Left forelimb (tissue), 1 donor: ENCODE results near the gene PSD.

Source experiments
- DNase-seq: peaks from one replicate; pipeline ENCODE4 v3.0.0-alpha.2; 2018; ENCODE audit warnings: low spot score

The PSD gene

DNA sequence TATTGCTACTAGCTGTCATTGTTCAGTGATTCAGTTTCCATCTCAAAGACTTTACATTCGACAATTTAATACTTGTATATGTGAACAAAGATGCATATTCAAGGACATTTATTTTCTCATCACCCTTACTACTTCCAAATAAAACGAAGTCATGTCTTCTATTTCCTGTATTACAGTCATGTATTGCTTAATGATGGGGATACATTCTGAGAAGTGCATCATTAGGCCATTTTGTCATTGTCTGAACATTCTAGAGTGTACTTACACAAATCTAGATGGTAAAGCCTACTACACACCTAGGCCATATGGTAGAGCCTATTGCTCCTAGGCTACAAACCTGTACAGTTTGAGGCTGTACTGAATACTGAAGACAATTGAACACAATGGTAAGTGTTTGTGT is 26.3 kb upstream of the PSD start:
- no peak for DNase-seq

DNA sequence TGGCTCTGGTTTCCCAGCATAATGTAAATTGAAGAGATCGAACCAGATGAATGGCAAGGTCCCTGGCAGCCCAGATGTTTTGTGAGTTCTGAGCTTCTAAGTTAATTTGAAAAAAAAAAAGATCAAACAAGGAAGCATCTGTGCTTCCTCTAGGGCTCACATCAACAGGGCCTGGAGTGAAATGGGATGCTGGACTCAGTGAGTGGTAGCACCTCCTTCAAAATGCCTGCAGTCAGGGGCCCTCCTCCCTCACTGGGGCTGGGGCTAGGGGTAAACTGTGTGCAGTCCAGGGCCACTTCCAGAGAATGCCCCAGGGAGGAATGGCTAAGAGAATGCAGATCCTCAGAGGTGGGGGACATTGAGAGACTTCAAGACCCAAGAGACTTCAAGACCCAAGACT is 19.8 kb upstream of the PSD start:
- no peak for DNase-seq

DNA sequence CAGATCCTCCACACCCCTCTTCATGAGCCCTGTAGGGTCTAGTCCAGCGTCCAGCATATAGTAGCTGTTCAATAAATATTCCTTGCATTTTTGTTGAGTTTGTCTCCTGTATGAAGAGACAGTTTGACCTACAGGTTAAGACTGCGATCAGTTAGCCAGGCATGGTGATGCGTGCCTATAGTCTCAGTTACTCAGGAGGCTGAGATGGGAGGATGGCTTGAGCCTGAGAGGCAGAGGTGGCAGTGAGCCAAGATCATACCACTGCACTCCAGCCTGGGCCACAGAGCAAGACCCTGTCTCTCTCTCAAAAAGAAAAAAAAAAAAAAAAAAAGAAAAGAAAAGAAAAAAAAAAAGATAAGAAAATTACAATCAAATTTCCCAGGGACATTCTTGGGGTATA is 18.9 kb upstream of the PSD start:
- no peak for DNase-seq

DNA sequence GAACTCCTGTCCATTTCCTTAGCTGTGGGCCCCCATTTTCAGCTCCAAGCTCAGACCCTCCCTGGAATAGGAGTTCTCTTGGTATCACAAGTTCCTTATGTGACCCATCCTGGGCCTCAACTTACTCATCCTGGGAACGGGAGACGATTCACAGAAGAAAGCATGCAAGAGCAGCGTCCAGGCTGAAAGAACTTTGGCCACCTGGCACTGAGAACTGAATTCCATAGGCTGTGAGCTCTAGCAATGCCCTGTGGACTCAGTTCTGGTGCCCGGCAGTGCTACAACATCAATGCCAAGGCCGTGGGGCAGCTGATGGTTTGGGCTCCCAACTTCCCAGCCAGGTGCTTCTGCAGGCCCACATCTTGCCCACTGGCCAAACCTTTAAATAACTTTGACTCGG is 17.7 kb upstream of the PSD start:
- DNase-seq, result no peak

DNA sequence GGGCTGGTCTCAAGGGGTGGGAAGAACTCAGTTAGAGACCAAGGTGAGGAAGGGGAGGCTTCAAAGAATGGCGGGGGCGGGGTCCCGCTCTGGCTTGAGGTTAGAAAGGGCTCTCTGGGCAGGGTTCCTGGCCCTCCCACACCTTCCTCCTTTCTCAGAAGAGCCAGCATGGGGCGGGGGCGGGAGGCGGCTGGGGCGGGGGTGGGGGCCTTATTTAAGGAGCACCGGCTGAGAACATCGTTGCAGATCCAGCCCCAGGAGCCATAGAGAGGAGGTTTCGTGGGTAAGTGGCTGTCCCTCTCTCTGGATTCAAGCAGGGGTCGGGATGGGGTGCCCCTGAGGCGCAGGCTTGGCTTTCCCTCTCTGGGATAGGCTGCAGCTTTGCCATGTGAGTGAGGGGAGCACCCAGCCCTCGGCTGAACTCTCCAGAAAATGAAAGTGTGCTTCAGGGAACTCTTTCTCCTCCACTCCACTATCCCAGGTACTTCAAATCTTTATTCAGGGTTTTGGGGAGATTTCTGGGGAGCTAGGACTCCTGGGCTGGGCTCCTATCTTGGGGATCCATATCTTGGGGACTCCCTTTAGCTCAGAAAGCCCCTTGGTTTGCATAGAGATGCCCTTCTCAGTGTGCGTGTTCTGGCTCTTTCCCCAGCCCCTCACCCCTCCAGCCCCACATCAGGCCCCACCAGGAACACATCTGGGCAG is 17.1 kb upstream of the PSD start:
- DNase-seq, result no peak

DNA sequence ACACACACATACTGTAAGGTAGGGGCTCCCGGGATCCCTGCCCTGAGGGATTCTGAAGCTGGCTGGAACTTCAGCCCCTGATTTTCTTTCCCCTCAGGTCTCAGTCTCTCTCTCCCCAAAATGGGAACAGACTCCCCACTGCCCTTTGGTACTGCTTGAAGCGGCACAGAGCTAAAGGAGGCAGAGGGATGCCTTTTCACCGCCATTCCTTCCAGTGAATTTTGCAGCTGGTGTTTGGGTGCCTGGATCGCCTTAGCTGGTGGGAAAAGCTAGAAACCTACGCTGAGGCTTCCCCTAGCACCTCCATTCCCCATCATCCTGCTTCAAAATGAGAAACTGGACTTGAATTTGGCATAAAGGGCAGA is 16.5 kb upstream of the PSD start:
- no peak for DNase-seq

DNA sequence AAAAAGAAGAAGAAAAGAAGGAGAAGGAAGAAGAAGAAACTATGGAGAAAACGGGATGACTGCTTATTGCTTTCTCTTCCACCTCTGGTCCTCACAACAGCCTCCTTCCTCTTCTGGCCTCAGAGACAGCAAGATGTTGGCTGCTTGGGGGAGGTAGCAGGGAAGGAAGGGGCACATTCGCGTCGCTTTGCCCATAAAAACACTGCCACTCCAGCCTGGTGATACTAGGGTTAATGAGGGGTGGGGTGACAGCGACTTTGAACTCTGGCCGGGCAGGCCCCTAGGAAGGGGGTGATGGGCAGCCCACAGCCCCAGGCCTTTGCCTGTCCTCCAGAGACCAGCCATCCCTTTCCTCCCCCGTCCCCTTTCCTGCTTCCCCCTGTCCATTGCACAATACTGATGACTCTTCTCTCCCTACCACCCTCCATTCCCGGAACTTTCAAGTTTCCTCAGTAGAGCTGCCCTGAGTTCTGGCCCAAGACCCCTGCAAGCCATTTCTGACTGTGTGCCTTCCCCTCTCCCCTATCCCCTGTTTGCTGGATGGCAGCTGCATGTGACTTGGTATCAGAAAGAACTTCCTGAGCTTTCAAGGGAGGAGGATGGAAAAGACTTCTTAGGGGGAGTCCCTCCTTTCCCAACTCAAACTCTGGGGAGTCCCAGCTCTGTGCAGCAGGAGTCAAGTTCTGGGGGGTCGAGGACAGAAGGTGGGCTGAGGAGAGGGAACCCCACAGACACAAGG is 16.0 kb upstream of the PSD start:
- DNase-seq, result no peak

DNA sequence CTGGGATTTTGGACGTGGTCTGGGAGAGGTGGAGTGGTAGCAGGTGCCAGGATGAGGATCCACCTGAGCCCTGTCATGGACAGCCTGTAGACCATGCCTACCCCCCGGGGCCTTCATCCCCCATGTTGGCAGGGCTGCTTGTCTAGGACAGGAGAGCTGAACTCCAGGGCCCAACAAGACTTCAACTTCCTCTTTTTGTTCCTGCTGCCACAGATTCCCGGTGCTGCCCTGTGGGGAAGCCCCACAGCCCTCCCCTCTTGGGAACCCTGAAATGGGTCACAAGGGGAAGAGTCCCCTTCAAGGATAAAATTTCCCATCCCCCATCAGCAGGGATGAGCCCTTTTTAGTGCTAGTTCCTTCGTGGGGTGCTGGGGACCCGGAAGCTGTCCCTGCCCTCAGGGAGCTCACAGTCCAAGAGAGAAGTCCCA is 15.0 kb upstream of the PSD start:
- no peak for DNase-seq

DNA sequence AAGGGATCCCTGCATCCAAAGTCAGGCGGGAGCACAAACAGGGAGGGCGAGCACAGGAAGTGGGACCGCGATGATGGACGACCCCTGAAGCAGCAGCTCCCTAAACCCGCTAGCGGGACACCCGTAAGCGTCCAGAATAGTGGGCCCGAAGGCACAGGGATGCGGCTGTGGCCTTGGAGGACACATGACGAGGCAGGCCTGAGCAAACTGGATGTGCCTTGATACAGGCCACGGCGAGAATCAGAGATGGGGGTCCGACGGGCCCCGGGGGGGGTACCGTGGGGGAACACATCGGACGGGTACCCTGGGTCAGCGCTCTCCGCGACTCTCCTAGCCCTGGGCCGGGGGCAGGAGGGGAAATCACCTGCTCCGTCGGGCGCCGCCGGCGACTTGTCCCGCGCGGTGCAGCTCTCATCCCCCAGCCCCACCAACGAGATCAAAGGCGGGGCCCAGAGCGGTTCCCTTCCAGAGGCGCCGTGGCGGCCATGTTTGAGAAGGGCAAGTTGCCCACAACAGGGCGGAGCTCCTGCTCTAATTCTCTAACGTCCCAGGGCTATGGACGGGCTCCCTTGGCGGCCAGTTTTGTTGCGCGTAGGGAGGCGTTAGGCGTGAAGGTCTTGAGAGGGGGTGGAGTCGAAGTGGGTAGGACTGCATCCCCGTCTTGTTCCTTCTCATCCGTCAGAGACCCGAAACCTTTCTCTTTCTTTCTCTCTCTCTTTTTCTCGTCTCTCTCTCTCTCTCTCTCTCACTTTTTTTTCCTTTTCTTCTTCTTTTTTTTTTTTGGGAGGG is 13.8 kb upstream of the PSD start, which contains the start of gene CUEDC2:
TSS of gene CUEDC2 (minus strand) at position 413 of the 789 bp plus-strand sequence. CDS start 7,386 bp downstream, outside the sequence.
- peak; percentile 98 for DNase-seq

DNA sequence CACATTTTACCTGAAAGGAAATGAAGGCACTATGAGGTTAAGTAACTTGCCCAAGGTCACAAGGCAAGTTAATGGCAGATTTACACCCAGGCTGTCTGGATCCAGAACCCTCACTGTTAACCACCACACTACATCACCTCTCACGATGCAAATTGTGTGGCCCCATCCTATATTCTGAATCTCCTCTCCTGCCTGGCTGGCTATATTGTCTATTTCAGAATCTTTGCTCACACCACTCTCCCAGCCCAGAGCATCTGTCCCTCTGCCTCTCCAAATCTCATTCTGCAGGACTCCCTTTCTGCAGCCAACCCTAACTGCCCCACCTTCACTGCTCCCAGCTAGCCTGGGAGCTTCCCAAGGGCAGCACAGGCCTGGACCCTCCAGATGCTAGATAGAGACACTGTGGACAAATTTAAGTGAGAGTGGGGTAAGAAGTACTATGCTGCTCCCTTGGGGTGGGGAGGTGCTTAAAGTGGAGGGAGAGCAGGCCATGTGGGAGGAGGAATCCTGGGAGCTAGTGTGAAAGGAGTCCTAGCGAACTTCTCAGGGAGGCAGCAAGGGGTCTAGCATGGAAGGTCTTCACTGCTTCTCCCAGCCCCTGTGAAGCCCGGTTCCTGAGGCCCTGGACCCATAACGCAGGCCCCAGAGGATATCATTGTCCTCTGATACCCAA is 13.0 kb upstream of the PSD start:
- no peak for DNase-seq

DNA sequence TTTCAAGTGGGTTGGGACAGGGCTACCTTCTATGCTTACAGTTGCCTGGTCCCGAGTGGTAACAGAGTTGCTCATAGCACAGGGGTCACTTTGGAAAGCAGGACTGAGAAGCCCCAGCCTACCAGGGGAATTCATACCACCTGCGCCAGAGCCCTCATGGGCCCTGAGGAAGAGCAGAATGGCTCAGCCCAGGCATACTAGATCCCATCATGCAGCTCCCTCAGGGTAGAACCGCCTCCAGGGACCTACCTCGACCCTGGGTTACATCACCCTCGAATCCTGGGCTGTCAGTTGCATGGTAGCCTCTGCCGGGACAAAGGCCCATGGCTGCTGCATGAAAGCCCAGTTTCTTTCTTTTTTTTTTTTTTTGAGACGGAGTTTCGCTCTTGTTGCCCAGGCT is 10.9 kb upstream of the PSD start:
- no peak for DNase-seq

DNA sequence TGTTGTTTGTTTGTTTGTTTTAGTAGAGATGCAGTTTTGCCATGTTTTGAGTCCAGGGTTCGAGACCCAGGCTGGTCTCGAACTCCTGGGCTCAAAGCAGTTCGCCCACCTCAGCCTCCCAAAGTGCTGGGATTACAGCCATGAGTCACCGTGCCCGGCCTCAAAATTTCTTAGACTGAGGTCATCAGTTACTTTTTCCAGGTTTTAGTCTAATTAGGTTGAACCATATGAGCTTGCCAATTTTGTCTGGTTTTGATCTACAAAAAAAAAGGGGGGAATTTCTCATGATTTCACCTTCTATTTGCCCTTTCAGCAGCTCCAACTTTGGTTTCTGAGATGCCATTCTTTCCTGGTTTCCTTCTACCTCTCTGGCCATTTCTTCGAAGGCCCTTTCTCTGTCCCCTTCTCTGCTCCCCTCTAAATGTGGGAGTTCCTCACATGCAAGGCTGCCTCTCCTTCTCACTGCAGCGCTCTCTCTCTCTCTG is 8.3 kb upstream of the PSD start:
- no peak for DNase-seq

DNA sequence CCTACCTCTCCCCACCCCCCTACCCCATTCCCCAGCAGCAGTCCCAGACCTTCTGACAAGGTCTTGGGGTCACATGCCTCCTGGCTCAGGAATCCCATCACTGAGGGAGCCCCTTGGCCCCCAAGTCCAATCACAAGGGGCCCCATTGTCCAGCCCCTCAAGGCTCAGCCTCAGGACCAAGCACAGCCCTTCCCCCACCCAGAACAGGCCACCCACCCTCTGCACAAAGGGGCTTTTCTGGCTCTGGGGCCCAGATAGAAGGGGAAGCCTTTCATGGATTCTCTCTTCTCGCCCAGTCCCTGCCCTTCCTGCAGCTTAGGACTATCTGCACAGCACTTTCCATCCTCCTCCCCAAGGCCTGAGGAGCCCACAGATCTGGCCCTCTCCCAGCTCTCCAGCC is 6.9 kb upstream of the PSD start:
- DNase-seq, result no peak

DNA sequence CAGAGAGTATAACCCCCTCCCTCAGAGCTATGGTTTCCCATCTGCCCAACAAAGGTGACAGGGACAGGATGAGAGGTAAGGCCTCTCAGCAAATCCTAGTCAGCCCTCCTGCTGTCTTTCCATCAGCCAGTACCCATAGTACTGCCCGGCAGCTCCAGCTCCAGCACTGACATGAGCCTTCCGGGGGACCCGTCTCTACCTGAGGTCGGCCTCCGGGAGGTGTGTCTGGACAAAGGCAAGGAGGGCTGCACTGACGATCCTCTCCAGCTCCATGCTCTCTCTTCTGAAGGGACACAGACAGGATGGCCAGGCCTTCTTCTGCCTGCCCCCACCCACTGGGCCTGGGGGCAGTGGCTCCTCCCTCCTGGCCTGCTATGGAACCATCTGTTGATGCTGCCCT is 6.3 kb upstream of the PSD start:
- DNase-seq, result no peak

DNA sequence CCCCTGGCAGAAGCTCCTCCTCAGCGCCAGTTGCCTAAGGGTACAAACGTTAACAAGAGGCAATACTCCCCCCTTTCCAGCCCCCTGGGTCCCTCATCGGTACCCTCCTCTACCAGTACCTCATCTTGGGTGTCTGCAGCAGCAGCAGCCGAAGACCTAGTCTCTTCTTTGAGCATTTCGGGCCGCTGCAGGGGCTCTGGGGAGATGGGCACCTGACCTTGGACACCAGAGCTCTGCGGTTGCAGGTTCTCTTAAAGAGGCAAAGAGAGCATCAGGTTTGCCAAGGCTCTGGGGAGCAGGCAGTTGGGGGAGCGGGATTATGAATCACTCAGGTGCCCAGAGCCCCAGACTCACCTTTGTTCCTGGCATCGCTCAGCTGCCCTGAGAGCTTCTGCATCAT is 5.6 kb upstream of the PSD start:
- DNase-seq, result no peak

DNA sequence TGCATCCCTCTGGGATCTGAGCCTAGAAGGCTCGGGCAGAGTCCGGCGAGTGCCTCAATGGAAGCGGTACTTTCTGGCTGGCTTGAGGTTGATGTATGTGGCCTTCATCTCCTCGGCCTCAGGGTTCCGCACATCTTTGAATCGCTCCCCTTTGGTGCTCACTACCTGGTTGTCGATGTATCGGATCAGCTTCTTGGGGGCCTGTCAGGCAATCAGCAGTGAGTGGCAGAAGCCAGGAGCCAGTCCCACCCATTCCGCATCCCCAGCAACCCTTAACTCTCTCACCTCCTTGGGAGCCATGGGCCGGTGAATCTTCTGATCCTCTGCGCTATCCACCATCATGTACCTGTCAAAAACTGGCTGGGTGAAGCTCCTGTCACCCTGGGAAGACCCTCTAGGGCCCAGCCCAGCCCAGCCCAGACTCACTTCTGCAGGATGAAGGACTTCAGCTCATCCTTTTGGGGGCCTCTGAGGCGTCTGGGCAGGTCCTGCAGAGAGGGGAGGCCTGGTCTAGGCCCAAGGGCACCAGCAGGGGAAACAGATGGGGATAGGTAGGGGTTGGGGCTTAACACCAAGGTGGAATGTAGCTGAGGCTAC is 4.9 kb upstream of the PSD start:
- DNase-seq, result no peak

DNA sequence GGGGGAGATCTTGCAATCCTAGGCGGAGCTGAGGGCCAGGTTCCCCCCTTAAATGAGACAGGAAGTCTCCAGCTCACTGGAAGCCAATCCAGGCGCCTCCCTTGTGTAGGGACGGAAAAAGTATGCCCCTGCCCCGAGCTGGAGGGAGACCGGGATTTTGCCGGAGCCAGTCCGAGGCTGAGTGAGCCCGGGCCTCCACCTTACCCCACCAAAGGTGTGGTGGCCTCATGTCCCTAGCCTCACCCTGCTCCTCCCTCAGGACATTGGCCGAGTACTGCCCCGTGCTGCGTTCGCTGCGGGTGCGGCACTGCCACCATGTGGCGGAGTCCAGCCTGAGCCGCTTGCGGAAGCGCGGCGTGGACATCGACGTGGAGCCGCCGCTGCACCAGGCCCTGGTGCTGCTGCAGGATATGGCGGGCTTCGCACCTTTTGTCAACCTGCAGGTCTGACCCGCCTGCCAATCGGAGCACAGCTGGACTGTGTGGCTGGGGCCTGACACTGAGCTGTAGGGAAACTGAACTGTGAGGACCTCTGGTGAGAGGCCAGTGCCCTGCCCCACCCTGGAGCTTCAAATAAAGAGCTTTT is 4.1 kb upstream of the PSD start:
- DNase-seq, result peak; percentile 80

DNA sequence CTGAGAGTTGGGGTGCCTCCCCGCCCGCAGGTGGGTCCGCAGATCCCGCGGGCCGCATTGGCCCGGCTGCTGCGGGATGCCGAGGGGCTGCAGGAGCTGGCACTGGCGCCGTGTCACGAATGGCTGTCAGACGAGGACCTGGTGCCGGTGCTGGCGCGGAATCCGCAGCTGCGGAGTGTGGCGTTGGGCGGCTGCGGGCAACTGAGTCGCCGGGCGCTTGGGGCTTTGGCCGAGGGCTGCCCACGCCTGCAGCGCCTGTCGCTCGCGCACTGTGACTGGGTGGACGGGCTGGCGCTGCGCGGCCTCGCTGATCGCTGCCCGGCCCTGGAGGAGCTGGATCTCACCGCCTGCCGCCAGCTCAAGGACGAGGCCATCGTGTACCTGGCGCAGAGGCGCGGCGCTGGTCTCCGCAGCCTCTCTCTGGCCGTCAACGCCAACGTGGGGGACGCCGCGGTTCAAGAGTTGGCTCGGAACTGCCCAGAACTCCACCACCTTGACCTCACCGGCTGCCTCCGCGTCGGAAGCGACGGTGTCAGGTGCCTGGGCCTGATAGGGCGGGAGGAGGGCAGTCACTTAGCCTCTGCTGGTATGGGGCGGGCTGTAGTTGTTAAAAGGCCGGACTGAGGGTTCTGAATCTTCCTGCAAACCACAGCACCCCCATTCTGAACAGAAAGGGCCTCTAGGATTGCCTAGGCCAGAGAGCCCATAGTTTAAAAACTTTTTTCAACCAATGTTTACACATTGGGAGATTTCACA is 3.4 kb upstream of the PSD start:
- DNase-seq, result no peak

DNA sequence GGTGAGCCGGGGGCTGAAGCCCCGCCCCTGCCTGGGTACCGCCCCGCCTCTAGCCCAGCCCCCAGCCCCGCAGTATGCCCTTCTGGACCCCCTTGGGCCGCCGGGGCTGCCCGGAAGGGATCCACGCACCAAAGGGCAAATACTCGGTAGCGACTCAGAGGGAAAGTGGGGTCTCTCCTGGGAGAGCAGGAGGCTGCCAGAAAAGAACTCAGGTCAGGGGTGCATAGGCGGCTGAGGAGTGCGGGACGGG is 2.8 kb upstream of the PSD start:
- DNase-seq, result no peak

DNA sequence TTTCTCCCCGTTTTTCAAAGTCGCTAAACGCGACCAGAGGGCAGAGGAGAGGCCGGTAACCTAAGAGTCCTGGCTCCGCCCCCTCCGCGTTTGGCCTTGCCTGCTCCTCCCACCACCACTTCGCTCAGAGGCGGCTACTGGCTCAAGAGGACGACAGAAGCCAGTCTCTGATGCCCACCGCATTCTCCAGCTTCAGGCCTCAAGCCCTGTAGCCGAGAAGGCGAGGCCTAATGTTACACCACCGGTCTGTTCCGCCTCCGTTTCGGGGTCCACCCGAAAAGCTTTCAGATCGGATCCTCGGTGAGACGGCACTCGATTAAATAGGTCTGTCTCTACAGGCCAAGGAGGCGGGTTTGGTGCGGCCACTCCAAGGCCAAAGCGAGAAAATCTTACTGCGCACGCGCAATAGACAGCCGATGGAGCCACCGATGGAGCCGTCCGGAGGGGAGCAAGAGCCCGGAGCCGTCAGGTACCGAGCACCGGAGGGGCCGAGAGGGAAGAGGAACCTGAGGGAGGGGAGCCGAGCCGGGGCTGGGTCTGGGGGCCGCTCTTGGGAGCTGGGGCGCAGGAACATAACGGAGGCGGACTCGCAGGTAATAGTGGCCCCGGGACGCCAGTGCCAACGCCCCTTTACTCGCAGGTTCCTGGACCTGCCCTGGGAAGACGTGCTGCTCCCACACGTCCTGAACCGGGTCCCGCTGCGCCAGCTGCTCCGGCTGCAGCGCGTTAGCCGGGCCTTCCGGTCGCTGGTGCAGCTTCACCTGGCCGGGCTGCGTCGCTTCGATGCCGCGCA is 2.3 kb upstream of the PSD start, which contains the start of gene FBXL15:
TSS of gene FBXL15 (plus strand) at position 123 of the 793 bp plus-strand sequence. CDS start at position 417, 294 bp downstream.
- peak; percentile 96 for DNase-seq
